HG03095 (cell line): Measurements from ENCODE around the gene TAS1R1.

ENCODE experiments used
- ATAC-seq: cut with Tn5 transposase; IDR thresholded peaks from one replicate; pipeline ENCODE4 v1.9.1; 2021; ENCODE audit warnings: moderate library complexity; ENCODE audit not compliant: unreplicated experiment

Gene TAS1R1

GRCh38 chr1:6554907-6555778 is at the start of gene TAS1R1:
Gene TAS1R1 (plus strand): TSS chr1:6555307. CDS start chr1:6555374, 67 bp downstream.
- no peak for ATAC-seq

DNA sequence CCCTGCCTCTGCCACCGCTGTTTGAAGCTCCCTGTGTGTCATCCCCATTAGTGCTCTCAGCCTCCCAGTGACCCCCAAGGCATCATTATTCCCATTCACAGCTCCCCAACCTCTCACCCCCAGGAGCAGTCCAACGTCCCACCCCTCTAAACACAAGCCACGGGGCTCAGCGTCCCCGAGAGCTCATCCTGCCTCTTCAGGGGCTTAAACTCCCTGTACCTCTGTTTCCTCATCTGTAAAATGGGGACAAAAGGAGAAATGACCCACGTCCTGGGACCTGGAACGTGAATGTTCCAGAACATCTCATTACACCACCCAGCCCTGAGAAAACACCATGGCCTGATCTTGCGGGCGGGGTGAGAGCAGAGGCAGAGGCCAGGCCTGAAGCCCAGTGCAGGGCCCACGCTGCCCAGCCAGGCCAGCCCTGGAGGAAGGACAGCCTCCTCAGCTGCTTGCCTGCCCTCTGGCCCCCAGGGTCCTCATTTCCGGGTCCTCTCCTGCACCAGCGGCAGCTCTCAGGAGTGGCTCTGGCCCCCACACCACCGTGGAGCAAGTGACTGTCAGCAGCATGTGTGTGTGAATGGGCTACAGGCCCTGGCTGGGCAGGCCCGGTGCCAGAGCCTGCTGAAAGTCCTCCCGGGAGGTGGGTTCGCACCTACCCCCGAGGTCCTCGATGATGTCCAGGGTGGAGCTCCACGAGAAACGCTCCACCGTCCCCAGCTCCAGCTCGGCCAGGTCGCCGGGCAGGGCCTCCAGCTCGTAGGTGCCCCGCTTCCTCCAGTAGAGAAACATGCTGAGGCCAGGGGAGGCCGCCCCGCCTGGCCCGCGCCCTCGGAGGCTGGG is 49.5 kb upstream of the TAS1R1 start:
- ATAC-seq: no peak

DNA sequence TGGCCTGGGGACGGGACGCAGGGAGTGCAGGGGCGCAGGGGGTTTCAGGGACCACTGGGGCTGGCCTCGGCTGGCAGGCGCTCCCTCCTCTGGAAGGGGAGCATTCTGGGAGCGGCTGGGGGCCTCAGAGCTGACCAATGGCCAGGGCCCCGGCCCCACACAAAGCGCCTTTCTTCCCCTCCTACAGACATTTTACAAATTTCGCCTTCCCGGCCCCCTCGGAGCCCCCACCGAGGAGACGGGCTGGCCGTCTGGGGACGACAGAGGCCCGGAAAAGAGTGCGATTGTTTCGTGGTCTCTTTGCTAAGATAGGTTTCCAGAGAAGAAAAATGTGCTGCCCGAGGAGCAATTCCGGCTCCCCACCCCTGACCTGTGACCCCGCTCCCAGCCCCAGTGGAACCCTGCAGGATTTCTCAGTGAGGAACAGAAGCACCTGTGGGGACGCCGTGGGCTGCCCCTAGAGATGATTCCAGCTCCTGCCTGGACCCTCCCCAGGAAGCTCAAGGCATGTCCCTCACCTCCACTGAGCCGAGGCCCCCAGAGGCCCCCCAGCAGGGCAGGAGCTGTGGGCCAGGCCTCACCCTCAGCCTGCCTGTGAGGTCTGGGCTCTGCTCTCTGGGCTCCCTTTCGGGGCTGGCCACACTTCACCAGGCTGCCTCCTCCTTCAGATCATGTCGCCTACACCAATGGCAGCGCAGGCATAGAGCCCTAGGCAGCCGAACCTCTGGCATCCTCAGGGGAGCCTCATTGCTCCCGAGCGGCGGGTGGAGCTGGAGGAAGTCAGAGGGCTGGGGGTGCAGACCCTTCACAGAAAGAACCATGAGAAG is 48.7 kb upstream of the TAS1R1 start:
- no peak for ATAC-seq

DNA sequence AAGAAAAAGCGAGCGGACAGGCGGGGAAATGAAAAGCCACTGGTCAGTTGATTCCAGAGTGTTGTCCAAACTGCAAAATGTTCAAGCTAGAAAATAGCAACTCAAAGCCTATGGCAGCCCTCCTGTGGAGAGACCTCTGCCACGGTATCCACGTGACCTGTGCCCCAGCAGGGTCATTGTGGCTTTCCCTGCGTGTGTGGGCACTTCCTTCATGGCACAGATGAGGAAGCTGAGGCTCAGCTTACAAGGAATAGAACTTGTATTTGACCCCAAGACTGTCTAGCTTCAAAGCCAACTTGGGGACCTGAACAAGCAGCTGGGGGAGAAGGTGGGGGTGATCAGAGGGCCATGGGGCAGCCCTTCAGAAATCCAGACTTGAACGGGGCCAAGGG is 48.1 kb upstream of the TAS1R1 start:
- no peak for ATAC-seq

DNA sequence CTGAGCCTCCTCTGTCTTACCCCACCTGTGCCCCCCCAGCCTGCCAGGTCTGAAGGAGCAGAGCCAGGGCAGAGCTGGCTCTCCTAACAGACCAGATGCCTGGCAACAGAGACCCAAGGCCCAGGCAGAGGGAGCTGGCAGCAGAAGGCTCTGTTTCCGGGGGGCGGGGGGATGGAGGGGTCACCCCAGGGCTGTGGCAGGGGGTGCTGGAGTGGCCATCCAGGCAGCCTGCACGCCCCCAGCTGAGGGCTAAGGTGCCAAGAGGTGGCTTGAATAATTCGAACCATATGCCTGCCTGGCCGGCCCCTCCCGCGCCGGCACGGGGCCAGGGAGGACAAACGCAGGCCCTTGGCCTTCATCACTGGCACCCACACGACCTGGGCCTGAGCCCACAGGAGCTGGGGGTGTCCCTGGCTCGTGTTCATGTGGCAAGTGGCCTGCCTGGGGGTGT is 47.6 kb upstream of the TAS1R1 start:
- ATAC-seq: no peak

DNA sequence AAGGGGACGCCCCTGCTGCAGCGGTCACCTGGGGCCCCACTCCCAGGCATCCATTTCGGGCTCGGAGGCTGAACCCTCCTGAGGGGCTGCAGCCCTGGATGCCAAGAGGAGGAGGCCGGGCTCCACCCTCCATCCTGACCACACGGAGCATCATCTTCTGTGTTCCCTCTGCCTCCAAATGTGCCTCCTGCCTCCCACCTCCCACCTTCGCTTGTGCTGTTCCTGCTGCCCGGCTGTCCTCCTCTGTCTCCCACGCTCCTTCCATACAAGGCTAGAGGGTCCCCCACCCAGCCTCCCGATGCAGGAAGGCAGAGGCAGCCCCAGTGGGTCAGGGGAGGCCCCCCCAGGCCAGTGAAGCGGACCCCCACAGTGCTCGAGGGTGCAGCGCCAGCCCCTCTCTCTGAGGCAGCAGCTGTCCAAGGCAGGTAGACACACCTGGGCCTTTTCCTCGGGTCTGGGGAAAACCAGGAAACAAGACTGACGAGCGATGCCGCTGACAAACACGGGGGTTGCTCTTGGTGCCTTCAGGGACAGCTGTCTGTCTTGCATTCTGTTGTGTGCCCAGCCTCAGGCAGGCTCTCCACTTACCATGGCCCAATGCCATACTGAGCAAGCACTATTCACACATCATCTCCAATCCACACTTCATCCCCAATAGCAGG is 46.8 kb upstream of the TAS1R1 start:
- no peak for ATAC-seq

DNA sequence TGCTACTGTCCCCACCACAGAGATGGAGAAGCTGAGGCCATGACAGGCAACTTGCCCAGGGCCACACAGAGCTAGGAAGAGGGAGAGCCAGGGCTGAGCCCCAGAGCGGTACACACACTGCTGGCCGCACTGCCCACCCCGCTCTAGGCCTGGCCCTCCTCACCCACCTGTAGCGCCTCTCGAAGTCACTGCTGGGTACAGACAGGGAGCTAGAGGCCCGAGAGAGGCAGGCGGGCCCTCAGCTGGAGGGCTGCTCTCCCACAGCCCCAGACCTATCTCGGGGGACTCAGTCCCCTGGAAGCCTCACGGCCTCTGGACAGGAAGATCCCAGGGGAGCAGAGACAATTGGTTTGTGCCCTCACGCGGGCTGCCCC is 46.3 kb upstream of the TAS1R1 start:
- ATAC-seq: no peak

GRCh38 chr1:6509220-6509918 is 45.7 kb upstream of the TAS1R1 start:
- ATAC-seq: no peak

GRCh38 chr1:6509919-6510291 is 45.2 kb upstream of the TAS1R1 start:
- no peak for ATAC-seq

- ATAC-seq: no peak
Observed at GRCh38 chr1:6510493-6510892, 44.6 kb upstream of the TAS1R1 start.

- ATAC-seq: no peak
Observed at GRCh38 chr1:6511056-6511455, 44.1 kb upstream of the TAS1R1 start.

DNA sequence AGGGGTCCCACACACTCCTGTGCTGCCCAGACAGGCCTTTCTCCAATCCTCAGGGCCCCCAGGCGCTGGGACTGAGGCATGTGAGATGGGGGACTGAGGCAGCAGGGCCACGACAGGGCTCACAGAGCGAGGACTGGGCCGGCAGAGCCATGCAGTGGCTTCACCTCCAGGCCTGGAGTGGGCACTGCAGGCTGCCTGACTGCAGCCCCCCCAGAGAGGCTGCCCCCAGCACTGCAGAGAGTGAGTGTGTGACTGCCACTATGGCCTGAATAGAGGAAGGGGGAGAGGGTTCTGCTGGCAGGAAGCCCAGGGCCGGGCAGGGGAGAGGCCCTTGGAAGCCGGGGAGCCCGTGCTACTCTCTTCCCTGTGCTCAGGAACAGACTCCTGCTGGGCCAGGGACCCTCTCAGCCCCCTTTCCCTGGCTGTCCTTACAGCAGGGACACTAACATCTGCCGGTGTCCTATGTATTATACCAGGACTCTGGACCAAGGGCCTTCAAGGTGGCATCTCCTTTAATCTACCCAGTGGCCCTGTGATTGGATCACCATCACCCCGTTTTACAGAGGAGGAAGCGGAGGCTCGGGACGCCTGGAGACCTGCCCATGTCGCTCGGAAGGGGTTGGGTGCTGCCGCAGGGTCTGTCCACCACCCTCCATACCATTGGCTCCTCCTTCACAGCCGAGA is 43.4 kb upstream of the TAS1R1 start:
- no peak for ATAC-seq

DNA sequence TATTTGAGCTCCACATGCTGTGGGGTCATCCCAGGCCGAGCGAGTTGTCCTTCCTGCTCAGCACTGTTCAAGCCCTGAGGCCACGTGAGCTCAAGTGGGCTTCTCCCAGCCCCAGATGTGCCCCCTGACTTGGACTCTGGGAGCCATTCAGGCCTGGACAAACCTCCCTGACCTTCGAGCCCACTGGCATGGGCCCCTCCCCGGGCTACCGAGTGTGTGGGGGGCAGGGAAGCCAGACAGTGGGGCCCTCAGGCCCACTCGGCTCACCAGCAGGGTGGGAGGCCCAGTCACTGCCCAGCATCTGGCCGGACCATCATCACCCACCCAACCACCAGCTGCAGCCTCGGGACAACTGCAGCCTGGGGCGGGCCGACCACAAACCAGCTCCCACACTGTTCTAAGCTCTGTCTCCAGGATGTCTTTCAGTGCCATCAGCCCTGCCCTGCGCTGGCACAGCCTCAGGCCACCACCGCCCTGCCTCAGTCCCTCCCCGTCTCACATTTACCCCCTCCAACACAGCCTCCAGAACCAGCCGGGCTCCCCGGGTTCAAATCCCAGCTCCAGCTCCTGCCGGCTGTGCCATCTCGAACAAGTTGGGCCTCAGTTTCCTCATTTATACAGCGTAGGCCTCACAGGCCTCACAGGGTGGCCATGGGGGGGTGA is 42.7 kb upstream of the TAS1R1 start:
- ATAC-seq: no peak

- ATAC-seq: no peak
Observed at GRCh38 chr1:6512908-6513280, 42.2 kb upstream of the TAS1R1 start.

- no peak for ATAC-seq
Observed at GRCh38 chr1:6513320-6513801, 41.7 kb upstream of the TAS1R1 start.

DNA sequence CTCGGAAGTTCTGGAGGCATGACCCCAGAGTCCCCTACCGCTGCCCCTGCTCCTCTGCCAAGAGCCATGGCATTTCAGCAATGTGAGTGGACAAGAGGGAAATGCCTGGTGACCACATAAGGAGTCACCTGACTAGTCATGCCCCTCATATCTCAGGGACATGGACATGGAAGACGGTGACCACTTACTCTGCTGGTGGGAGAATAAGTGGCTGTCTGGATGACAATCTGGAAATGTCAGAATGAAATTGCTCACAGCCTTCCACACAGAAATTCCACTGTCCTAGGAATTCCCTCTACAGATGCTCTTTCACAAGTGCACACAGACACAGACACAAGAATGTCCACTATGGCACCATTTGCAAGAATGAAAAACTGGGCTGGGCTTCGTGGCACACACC is 39.3 kb upstream of the TAS1R1 start:
- no peak for ATAC-seq

DNA sequence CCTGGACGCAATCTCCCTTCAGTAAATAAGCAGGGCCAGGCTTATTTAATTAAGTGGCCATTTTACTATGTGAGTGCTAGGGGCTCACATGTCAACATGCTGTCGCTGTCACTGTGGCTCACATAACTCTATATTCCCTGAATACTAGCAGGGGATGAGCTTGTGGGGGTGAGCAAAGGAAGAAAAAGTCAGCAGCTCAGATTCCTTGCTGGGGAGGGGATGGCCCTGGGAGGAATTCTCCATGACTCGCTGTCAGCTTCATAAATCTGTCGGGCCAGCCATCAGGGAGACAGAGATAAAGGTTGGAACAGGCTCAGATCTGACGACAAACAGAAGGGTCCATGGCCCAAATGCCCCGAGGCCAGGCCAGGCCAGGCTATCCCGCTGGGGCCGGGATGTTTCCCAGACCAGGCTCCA is 37.7 kb upstream of the TAS1R1 start:
- ATAC-seq: no peak

DNA sequence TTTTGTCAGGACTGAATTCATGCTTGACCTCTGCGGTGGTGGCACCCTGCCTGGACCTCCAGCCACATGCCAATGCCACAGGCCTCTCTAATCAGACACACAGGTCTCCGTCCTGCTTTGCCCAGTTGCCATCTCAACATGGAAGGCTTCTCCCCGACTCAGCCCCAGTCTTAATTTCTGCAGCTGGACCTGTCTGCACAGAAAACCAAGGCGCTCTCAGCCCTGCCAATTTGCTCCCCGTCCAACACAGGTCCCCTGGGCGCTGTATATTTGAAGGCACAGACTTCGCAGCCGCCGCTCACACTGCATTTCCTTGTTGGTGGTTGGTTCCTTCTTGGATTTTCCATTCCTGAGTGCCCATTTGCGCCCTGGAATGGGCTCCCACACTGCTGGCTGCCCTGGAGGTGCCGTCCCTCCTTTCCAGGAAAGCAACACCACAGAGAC is 35.6 kb upstream of the TAS1R1 start:
- no peak for ATAC-seq
